Panc1 (cell line): Measurements from ENCODE around the gene TWSG1. TPM values are rescaled to one million over a fixed set of nuclear protein-coding genes. Genes with fewer than 3 reads are reported as not detected.
"Not testable (repeated sequence)": the region's sequence is repeated elsewhere in the genome, so short reads cannot be mapped to it uniquely, and the experiment has no call there.

Experiments
- ATAC-seq: fragments of 200-7000 bp; cut with Tn5 transposase; 2 replicates; pipeline ENCODE4 v1.9.1; 2020; ENCODE audit warnings: mild to moderate bottlenecking, moderate library complexity
- BruUV-seq: library from RNA; stranded (reverse); fragments of 400-500 nt; replicated peaks from 2 replicates; lab custom pipeline; 2021; lab: Mats Ljungman, UMichigan
- CTCF ChIA-PET: fragments of 300-600 bp; sonication (Branson Sonifier 250); formaldehyde crosslinking; loops from one replicate; lab custom pipeline; 2022; ENCODE audit warnings: antibody characterized with exemption; lab: Charles Lee
- POLR2A ChIA-PET: fragments of 300-600 bp; sonication (Branson Sonifier 250); formaldehyde crosslinking; loops from one replicate; lab custom pipeline; 2022; ENCODE audit warnings: antibody characterized with exemption; lab: Charles Lee
- DNase-seq: peaks from one replicate; pipeline ENCODE4 v3.0.0-alpha.2; 2010; ENCODE audit warnings: low read depth, low spot score
- H3K27ac ChIP-seq: 2 replicates; pipeline ENCODE4 v1.5.1; 2011; ENCODE audit warnings: mild to moderate bottlenecking, low read length, inconsistent platforms
- H3K27me3 ChIP-seq: fragments of 200-500 bp; sonication (Bioruptor generic); 2 replicates; pipeline ENCODE4 v1.6.0; 2014; ENCODE audit warnings: low read length, inconsistent platforms; ENCODE audit not compliant: control insufficient read depth, insufficient read depth
- H3K36me3 ChIP-seq: fragments of 200-500 bp; sonication (Bioruptor generic); 2 replicates; pipeline ENCODE4 v1.5.1; 2014; ENCODE audit warnings: inconsistent platforms, mild to moderate bottlenecking, low read length, moderate library complexity; ENCODE audit not compliant: control insufficient read depth, insufficient read depth
- H3K4me1 ChIP-seq: 2 replicates; pipeline ENCODE4 v1.5.1; 2011; ENCODE audit warnings: inconsistent platforms, mild to moderate bottlenecking, low read length, moderate library complexity; ENCODE audit not compliant: control insufficient read depth, insufficient read depth
- H3K4me3 ChIP-seq, 2 experiments: 2 replicates each; pipeline ENCODE4 v1.5.1; 2011 to 2012; ENCODE audit warnings: low read depth in 2 of 2, low read length in 2 of 2, mild to moderate bottlenecking in 2 of 2, inconsistent platforms in 1 of 2, moderate library complexity in 1 of 2
- H3K9me3 ChIP-seq: fragments of 200-500 bp; sonication (Bioruptor generic); 2 replicates; pipeline ENCODE4 v1.5.1; 2014; ENCODE audit warnings: low read depth, mild to moderate bottlenecking, inconsistent platforms, low read length, moderate library complexity; ENCODE audit not compliant: control insufficient read depth, insufficient read depth
- CTCF ChIP-seq: fragments of 450-650 bp; IDR thresholded peaks from 2 replicates; pipeline ENCODE4 v1.5.1; 2017; ENCODE audit warnings: mild to moderate bottlenecking
- POLR2AphosphoS5 ChIP-seq: IDR thresholded peaks from 2 replicates; pipeline ENCODE4 v1.6.1; 2012; ENCODE audit warnings: mild to moderate bottlenecking, low read depth, low read length, moderate library complexity
- REST ChIP-seq, 2 experiments: IDR thresholded peaks; 2 replicates each; pipeline ENCODE4 v1.6.1; 2011 to 2012; ENCODE audit warnings: low read depth in 2 of 2, control low read depth in 1 of 2, low read length in 1 of 2, mild to moderate bottlenecking in 1 of 2, moderate library complexity in 1 of 2; ENCODE audit not compliant: insufficient read depth in 1 of 2
- SIN3A ChIP-seq: IDR thresholded peaks from 2 replicates; pipeline ENCODE4 v1.6.1; 2012; ENCODE audit warnings: low read depth, mild to moderate bottlenecking, low read length, moderate library complexity, borderline replicate concordance; ENCODE audit not compliant: insufficient read depth
- TCF7L2 ChIP-seq: IDR thresholded peaks from 2 replicates; pipeline ENCODE4 v1.6.1; 2011; ENCODE audit warnings: mild to moderate bottlenecking, low read depth, low read length, inconsistent platforms
- in situ Hi-C: cut with HindIII; loops from 2 replicates; pipeline ENCODE4 v1.10.0; 2016; ENCODE audit warnings: low sequenced_read_pairs, low pct_unique_long_range_greater_than_20kb
- intact Hi-C: fragments of 100-400 bp; cut with micrococcal nuclease; formaldehyde crosslinking; loops from one replicate; pipeline ENCODE4 v1.10.0; 2022; ENCODE audit not compliant: unreplicated experiment
- total RNA-seq: library from RNA; stranded (reverse); gene quantifications from one replicate; pipeline ENCODE4 v1.2.1, GENCODE V29; 2021; ENCODE audit not compliant: unreplicated experiment

The TWSG1 gene
- total RNA-seq, 1 experiment from 2014 or later: 54.1 TPM

- Histone ChIP-seq H3K9me3 (no peaks in the 10 kb centered on the region), H3K27ac (no peak overlapping the region), H3K4me3 (no peak overlapping the region), H3K27me3 (no peaks in the 10 kb centered on the region), H3K4me1 (no peaks in the 10 kb centered on the region), H3K36me3 (no peaks in the 10 kb centered on the region)
- CTCF ChIA-PET: no interaction called here
- ATAC-seq (no peak), DNase-seq (no peak)
- TF ChIP-seq CTCF: no peak
- TF ChIP-seq POLR2AphosphoS5: no peak
- no peak for TF ChIP-seq REST (IDR thresholded peaks at IDR 0.05; ENCODE audit: insufficient read depth in 1 of 2, low read depth in 2 of 2, low read length in 1 of 2)
- no peak for TF ChIP-seq TCF7L2
- TF ChIP-seq SIN3A: no peak
- in situ Hi-C loops: no loop called here
- BruUV-seq: no TSS peak
- intact Hi-C loops: no loop called here
- POLR2A ChIA-PET: no interaction called here
Measured at GRCh38 chr18:9401176-9401575, 66.6 kb downstream of the TWSG1 start.

GRCh38 chr18:9402358-9403007, 67.9 kb downstream of the TWSG1 start:
- BruUV-seq, POLR2A ChIA-PET, ATAC-seq: not testable (repeated sequence)

GRCh38 chr18:9403795-9404564, 69.4 kb downstream of the TWSG1 start:
- no peaks in the 10 kb centered on the region for H3K36me3 ChIP-seq
- no peaks in the 10 kb centered on the region for H3K9me3 ChIP-seq
- no peak overlapping the region for H3K27ac ChIP-seq
- no peaks in the 10 kb centered on the region for H3K4me1 ChIP-seq
- no peaks in the 10 kb centered on the region for H3K27me3 ChIP-seq
- in situ Hi-C loops (no loop called here), intact Hi-C loops (no loop called here)
- no peak overlapping the region for H3K4me3 ChIP-seq
- CTCF ChIA-PET: interaction anchor here (0.6 to 0.7 kb wide), 2 partner anchors 20 to 172 kb away, joined by 7 to 8 read pairs; no protein-coding TSS in a partner anchor
- no peak for DNase-seq
- BruUV-seq: no TSS peak
- POLR2A ChIA-PET: no interaction called here
- peak; percentile 48; the same call in 1 of the 2 replicates for ATAC-seq
- TF ChIP-seq CTCF (peak; percentile 24), TCF7L2 (no peak), POLR2AphosphoS5 (no peak)

More at GRCh38 chr18:9402358-9403007, 67.9 kb downstream of the TWSG1 start:
- DNase-seq, H3K27ac ChIP-seq, H3K9me3 ChIP-seq, intact Hi-C loops, H3K4me1 ChIP-seq, H3K36me3 ChIP-seq, CTCF ChIA-PET, H3K4me3 ChIP-seq, in situ Hi-C loops, H3K27me3 ChIP-seq: not testable (repeated sequence)
